ENCODE results near the gene JAZF1. TPM values are rescaled to one million over a fixed set of nuclear protein-coding genes. Genes with fewer than 3 reads are reported as not detected.

Gene JAZF1
- total RNA-seq, 2 donors from 2014 or later, result 9.3 to 37.4 TPM

DNA sequence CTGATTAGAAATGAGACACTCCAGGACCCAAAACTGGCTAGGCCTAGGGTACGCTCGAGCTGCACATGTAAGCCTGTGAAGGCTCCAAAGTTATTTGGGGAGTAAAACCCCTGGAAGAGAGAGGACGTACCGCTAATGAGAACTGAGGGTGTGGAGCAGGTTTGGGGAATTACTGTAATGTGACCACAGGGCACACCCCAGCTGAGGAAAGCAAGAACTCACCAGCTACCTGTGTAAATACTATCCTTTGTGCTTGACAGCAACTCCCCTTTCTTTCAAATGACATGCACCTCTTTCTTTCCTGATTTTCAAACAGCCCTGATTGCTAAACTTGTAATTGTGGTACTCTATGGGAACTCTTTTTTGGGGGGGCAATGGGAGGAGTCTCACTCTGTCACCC is 147.2 kb downstream of the JAZF1 start:
- TF ChIP-seq POLR2A (IDR thresholded peaks at IDR 0.05), result no peak
- TF ChIP-seq, protein P1, sequence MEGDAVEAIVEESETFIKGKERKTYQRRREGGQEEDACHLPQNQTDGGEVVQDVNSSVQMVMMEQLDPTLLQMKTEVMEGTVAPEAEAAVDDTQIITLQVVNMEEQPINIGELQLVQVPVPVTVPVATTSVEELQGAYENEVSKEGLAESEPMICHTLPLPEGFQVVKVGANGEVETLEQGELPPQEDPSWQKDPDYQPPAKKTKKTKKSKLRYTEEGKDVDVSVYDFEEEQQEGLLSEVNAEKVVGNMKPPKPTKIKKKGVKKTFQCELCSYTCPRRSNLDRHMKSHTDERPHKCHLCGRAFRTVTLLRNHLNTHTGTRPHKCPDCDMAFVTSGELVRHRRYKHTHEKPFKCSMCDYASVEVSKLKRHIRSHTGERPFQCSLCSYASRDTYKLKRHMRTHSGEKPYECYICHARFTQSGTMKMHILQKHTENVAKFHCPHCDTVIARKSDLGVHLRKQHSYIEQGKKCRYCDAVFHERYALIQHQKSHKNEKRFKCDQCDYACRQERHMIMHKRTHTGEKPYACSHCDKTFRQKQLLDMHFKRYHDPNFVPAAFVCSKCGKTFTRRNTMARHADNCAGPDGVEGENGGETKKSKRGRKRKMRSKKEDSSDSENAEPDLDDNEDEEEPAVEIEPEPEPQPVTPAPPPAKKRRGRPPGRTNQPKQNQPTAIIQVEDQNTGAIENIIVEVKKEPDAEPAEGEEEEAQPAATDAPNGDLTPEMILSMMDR (IDR thresholded peaks at IDR 0.05), result no peak
- no peak for TF ChIP-seq POLR2AphosphoS5 (IDR thresholded peaks at IDR 0.05)
- H3K27ac ChIP-seq, result no peak overlapping the region
- DNase-seq (ENCODE audit: low spot score), result no peak
- H3K36me3 ChIP-seq, result no peaks in the 10 kb centered on the region
- no peak overlapping the region for H3K4me3 ChIP-seq
- H3K9me3 ChIP-seq, result no peaks in the 10 kb centered on the region
- H3K4me1 ChIP-seq (replicated peaks), result peaks cover 14% of the 10 kb centered on the region
- intact Hi-C loops (cut with DNase I), result no loop called here
- 85% methylated on average over 4 of the region's 4 CpGs for WGBS
- no peaks in the 10 kb centered on the region for H3K27me3 ChIP-seq (replicated peaks; ENCODE audit: insufficient read depth)

DNA sequence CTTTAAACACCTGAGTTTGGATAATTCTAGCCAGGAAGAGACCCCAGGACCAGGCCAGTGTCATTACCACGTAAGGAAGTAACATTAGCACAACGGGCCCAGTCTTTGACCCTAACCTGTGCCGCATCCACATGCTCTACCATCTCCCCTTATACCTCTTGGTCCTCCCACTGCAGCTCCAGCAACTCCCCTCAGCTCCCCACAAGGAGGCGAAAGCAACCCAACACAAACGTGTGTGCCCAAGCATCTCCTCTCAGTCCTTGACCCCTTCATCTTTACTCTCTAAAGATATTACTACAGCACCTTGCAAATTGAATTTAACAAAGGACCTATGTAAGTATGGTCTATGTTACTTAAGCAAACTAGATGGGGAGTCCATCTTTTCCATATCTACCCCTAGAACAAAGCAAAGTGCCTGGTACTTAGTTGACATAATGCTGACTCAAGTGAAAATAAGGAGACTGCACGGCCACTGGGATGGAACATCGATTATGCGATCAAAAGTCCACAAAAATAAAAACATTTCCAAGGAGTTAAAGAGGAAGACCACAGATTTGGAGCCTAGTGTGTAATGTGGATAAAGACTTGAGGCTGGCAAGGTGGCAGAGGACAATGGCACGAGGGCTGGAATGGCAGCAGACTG is 147.7 kb downstream of the JAZF1 start:
- Histone ChIP-seq H3K27ac (no peak overlapping the region), H3K4me1 (replicated peaks) (peaks cover 14% of the 10 kb centered on the region), H3K9me3 (no peaks in the 10 kb centered on the region), H3K27me3 (replicated peaks; ENCODE audit: insufficient read depth) (no peaks in the 10 kb centered on the region), H3K4me3 (no peak overlapping the region), H3K36me3 (no peaks in the 10 kb centered on the region)
- TF ChIP-seq, protein P1 (IDR thresholded peaks at IDR 0.05), result no peak
- TF ChIP-seq POLR2A (IDR thresholded peaks at IDR 0.05), result no peak
- no peak for TF ChIP-seq POLR2AphosphoS5 (IDR thresholded peaks at IDR 0.05)
- WGBS, result 81% methylated on average over 9 of the region's 9 CpGs
- intact Hi-C loops (cut with DNase I), result no loop called here
- DNase-seq (ENCODE audit: low spot score), result no peak

DNA sequence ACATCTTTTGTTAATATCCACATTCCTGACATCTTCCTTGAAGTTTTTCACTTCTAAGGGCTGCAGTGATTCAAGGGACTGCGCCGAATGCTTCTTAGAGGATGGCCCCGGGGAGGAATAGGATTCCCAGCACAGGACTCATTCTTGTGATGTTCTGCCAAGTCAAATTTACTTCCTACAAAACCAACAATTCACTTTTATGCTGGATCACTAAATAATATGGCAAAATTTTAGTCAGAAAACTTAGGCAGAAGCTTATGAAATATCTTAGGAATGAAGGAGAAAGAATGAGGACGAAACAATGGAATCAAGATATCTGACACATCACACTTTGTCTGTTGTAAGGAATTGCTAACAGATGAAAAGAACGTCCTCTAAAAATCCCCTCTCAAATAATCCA is 151.5 kb downstream of the JAZF1 start:
- H3K27ac ChIP-seq, result peak overlapping the region in 1 of 2 donors; percentile 30
- no peak for TF ChIP-seq POLR2A (IDR thresholded peaks at IDR 0.05)
- TF ChIP-seq, protein P1 (IDR thresholded peaks at IDR 0.05), result no peak
- no peak for TF ChIP-seq POLR2AphosphoS5 (IDR thresholded peaks at IDR 0.05)
- intact Hi-C loops (cut with DNase I), result loop anchor here (5.0 to 10.0 kb wide), 3 partner anchors 43 to 424 kb away; partner anchors contain the start of gene TAX1BP1
- peaks cover 3% of the 10 kb centered on the region for H3K4me1 ChIP-seq (replicated peaks)
- H3K4me3 ChIP-seq, result no peak overlapping the region
- WGBS, result 28% methylated on average over 5 of the region's 5 CpGs
- H3K36me3 ChIP-seq, result no peaks in the 10 kb centered on the region
- DNase-seq (ENCODE audit: low spot score), result no peak
- H3K9me3 ChIP-seq, result no peaks in the 10 kb centered on the region
- no peaks in the 10 kb centered on the region for H3K27me3 ChIP-seq (replicated peaks; ENCODE audit: insufficient read depth)

DNA sequence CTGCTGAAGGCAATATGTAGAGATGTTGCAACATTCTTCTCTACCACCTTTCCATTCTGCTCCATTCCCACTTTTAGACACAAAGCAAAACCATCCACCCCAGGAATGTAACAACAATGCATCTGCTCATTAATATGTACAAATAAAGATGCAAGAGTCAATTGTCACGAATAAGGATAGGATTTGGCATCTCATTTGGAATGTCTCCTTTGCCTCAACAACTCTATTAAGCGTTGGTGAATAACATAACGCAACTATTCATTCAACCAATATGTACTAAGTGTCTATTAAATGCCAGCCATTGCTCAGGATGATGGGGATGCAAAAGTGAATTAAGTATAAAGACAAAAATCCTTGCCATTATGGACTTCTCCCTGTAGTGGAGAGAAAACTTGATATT is 152.1 kb downstream of the JAZF1 start:
- TF ChIP-seq POLR2AphosphoS5 (IDR thresholded peaks at IDR 0.05), result no peak
- TF ChIP-seq POLR2A (IDR thresholded peaks at IDR 0.05), result no peak
- TF ChIP-seq, protein P1 (IDR thresholded peaks at IDR 0.05), result no peak
- H3K9me3 ChIP-seq, result no peaks in the 10 kb centered on the region
- H3K27me3 ChIP-seq (replicated peaks; ENCODE audit: insufficient read depth), result no peaks in the 10 kb centered on the region
- no peak overlapping the region for H3K27ac ChIP-seq
- WGBS, result 56% methylated on average over 3 of the region's 3 CpGs
- DNase-seq (ENCODE audit: low spot score), result no peak
- H3K4me1 ChIP-seq (replicated peaks), result peaks cover 3% of the 10 kb centered on the region
- intact Hi-C loops (cut with DNase I), result loop anchor here (5.0 to 10.0 kb wide), 3 partner anchors 44 to 424 kb away; partner anchors contain the start of gene TAX1BP1
- H3K4me3 ChIP-seq, result no peak overlapping the region
- no peaks in the 10 kb centered on the region for H3K36me3 ChIP-seq

DNA sequence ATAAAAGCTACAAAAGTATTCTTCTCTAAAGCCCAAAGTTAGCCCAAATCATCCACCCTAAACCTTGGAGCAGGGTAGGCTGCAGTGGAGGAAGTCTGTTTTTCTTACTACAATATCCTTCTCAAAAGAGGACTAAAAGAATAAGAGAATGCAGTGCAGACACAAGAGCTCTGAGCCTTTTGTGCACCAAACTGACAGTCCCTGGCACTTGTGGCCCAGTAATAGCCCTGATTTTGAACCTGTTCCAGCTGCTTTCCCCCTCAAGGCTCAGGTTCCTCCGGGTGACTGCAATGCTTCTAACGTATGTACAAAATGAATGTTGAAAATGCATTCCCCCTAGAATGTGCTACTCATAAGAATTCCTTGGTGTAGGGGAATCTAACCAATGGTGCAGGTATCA is 154.4 kb downstream of the JAZF1 start:
- intact Hi-C loops (cut with DNase I), result loop anchor here (5.0 to 10.0 kb wide), 3 partner anchors 46 to 421 kb away; partner anchors contain the start of gene TAX1BP1
- WGBS, result 67% methylated on average over 2 of the region's 2 CpGs
- no peak overlapping the region for H3K27ac ChIP-seq
- no peaks in the 10 kb centered on the region for H3K27me3 ChIP-seq (replicated peaks; ENCODE audit: insufficient read depth)
- H3K4me1 ChIP-seq (replicated peaks), result peaks cover 3% of the 10 kb centered on the region
- no peaks in the 10 kb centered on the region for H3K36me3 ChIP-seq
- no peaks in the 10 kb centered on the region for H3K9me3 ChIP-seq
- H3K4me3 ChIP-seq, result no peak overlapping the region
- TF ChIP-seq POLR2A (IDR thresholded peaks at IDR 0.05) (no peak), POLR2AphosphoS5 (IDR thresholded peaks at IDR 0.05) (no peak)
- TF ChIP-seq, protein P1 (IDR thresholded peaks at IDR 0.05), result no peak
- DNase-seq (ENCODE audit: low spot score), result no peak

All from prostate gland (tissue), 2 donors.